Kidney (tissue), 14 donors: ENCODE measurements around the gene PSMA4. TPM values are rescaled to one million over a fixed set of nuclear protein-coding genes. Genes with fewer than 3 reads are reported as not detected.
"Not testable (repeated sequence)": the region's sequence is repeated elsewhere in the genome, so short reads cannot be mapped to it uniquely, and the experiment has no call there.

Source experiments
- DNase-seq, 5 donors: peaks; one replicate each; pipeline ENCODE4 v3.0.0-alpha.2; 2013 to 2020
- FAIRE-seq: peaks from 2 replicates; lab custom pipeline; 2012; peaks lifted over from hg19 to GRCh38; lab: Jason Lieb, UNC
- H3K27ac ChIP-seq, 2 donors: one replicate each; pipeline ENCODE4 v1.7.0; 2013; ENCODE audit warnings: low read depth in 2 of 2, low read length in 2 of 2, inconsistent platforms in 1 of 2
- H3K27me3 ChIP-seq: one replicate; pipeline ENCODE4 v1.7.1; 2013; ENCODE audit warnings: low read length, inconsistent platforms; ENCODE audit not compliant: control insufficient read depth, insufficient read depth
- H3K36me3 ChIP-seq, 3 donors: one replicate each; pipeline versions ENCODE4 v1.7.0 to v1.7.1; 2013; ENCODE audit warnings: low read length in 3 of 3, control low read depth in 1 of 3, inconsistent platforms in 1 of 3; ENCODE audit not compliant: insufficient read depth in 3 of 3, control insufficient read depth in 2 of 3
- H3K4me1 ChIP-seq, 3 donors: one replicate each; pipeline versions ENCODE4 v1.7.0 to v1.7.1; 2013; ENCODE audit warnings: low read length in 3 of 3, inconsistent platforms in 1 of 3, low read depth in 1 of 3; ENCODE audit not compliant: control insufficient read depth in 2 of 3, insufficient read depth in 2 of 3
- H3K4me3 ChIP-seq, 3 donors: one replicate each; pipeline versions ENCODE4 v1.7.0 to v1.8.1; 2013; ENCODE audit warnings: low read length in 3 of 3, control low read depth in 1 of 3, inconsistent platforms in 1 of 3
- H3K9ac ChIP-seq, 3 donors: one replicate each; pipeline versions ENCODE4 v1.7.0 to v1.7.1; 2013; ENCODE audit warnings: low read length in 3 of 3, control low read depth in 1 of 3, inconsistent platforms in 1 of 3
- H3K9me3 ChIP-seq, 3 donors: one replicate each; pipeline versions ENCODE4 v1.7.0 to v1.7.1; 2013; ENCODE audit warnings: low read length in 3 of 3, control low read depth in 1 of 3, inconsistent platforms in 1 of 3; ENCODE audit not compliant: control insufficient read depth in 2 of 3, insufficient read depth in 1 of 3
- CTCF ChIP-seq: IDR thresholded peaks from 3 replicates; pipeline ENCODE4 v1.5.1; 2012; ENCODE audit warnings: mild to moderate bottlenecking, moderate library complexity, borderline replicate concordance; ENCODE audit not compliant: insufficient read depth; ENCODE audit errors: extremely low read depth
- intact Hi-C: fragments of 100-400 bp; cut with DNase I; formaldehyde crosslinking; loops from one replicate; pipeline ENCODE4 v1.11.1; 2022
- polyA plus RNA-seq: library from polyadenylated mRNA; stranded (reverse); fragments of 350-450 nt; fragmentation: Illumina TruSeq; extraction: RNeasy Lipid Tissue Mini Kit (QIAGEN cat#74804); gene quantifications from one replicate; pipeline ENCODE4 v1.2.3, GENCODE V29; 2014; ENCODE audit warnings: low read depth, low replicate concordance; ENCODE audit not compliant: insufficient read depth
- total RNA-seq: library from RNA; stranded (reverse); fragmentation: NEBNext Ultra II Directional; extraction: Animal tissue kit (Norgen Biotek cat#: 25700); gene quantifications from one replicate; pipeline ENCODE4 v1.2.1, GENCODE V29; 2021
- donor health status: control.
- donor health status: control.
- donor health status: control.
- donor health status: control.
- donor health status: control.
- donor health status: DM: yes; HTN: yes; CAD: no.
- donor health status: Normal renal cell carcinoma (clear cell type).

Gene PSMA4
- total and polyA plus RNA-seq, 2 donors from 2014 or later: 118 to 200 TPM

- TF ChIP-seq CTCF: no peak
- FAIRE-seq: no peak
- intact Hi-C loops: no loop called here
These were observed 12.4 kb downstream of the PSMA4 start for GRCh38 chr15:78552597-78552996.

GRCh38 chr15:78560201-78560600, 20.0 kb downstream of the PSMA4 start:
- H3K27me3 ChIP-seq, intact Hi-C loops, H3K4me1 ChIP-seq, H3K27ac ChIP-seq, H3K9ac ChIP-seq, H3K4me3 ChIP-seq, H3K9me3 ChIP-seq, DNase-seq, H3K36me3 ChIP-seq, FAIRE-seq: not testable (repeated sequence)

More at GRCh38 chr15:78552597-78552996, 12.4 kb downstream of the PSMA4 start:
- no peak overlapping the region for H3K4me3 ChIP-seq
- DNase-seq: no peak
- H3K27ac ChIP-seq: no peak overlapping the region
- H3K9me3 ChIP-seq: no peaks in the 10 kb centered on the region
- no peaks in the 10 kb centered on the region for H3K4me1 ChIP-seq
- H3K36me3 ChIP-seq: peaks cover 3 to 19% (median 8%) of the 10 kb centered on the region in 3 donors
- H3K27me3 ChIP-seq: no peaks in the 10 kb centered on the region
- no peak overlapping the region for H3K9ac ChIP-seq

- intact Hi-C loops: no loop called here
- Histone ChIP-seq H3K9ac (no peak overlapping the region), H3K36me3 (no peaks in the 10 kb centered on the region), H3K4me3 (no peak overlapping the region), H3K4me1 (peaks cover 0 to 9% (median 7%) of the 10 kb centered on the region in 3 donors), H3K27ac (no peak overlapping the region), H3K9me3 (no peaks in the 10 kb centered on the region), H3K27me3 (no peaks in the 10 kb centered on the region)
- FAIRE-seq (no peak), DNase-seq (no peak)
- no peak for TF ChIP-seq CTCF
These were observed 21.2 kb downstream of the PSMA4 start for GRCh38 chr15:78561490-78561889.

GRCh38 chr15:78563092-78563491, 22.8 kb downstream of the PSMA4 start:
- Histone ChIP-seq H3K9me3 (no peaks in the 10 kb centered on the region), H3K27ac (no peak overlapping the region), H3K36me3 (no peaks in the 10 kb centered on the region), H3K9ac (no peak overlapping the region), H3K27me3 (no peaks in the 10 kb centered on the region), H3K4me1 (peaks cover 0 to 9% (median 7%) of the 10 kb centered on the region in 3 donors), H3K4me3 (no peak overlapping the region)
- DNase-seq: no peak
- TF ChIP-seq CTCF: no peak
- intact Hi-C loops: no loop called here
- no peak for FAIRE-seq
